Stimulated activated CD4-positive, alpha-beta T cell treated with anti-CD3 and anti-CD28 coated beads, Interleukin-4, amount 100 ng/mL, for 48 hours (primary cell): ENCODE data around the gene CELF2.

ENCODE experiments used
- DNase-seq, 2 donors: peaks; one replicate each; pipeline ENCODE4 v3.0.0-alpha.2; 2020; ENCODE audit warnings: low read depth in 2 of 2

CELF2 gene

DNA sequence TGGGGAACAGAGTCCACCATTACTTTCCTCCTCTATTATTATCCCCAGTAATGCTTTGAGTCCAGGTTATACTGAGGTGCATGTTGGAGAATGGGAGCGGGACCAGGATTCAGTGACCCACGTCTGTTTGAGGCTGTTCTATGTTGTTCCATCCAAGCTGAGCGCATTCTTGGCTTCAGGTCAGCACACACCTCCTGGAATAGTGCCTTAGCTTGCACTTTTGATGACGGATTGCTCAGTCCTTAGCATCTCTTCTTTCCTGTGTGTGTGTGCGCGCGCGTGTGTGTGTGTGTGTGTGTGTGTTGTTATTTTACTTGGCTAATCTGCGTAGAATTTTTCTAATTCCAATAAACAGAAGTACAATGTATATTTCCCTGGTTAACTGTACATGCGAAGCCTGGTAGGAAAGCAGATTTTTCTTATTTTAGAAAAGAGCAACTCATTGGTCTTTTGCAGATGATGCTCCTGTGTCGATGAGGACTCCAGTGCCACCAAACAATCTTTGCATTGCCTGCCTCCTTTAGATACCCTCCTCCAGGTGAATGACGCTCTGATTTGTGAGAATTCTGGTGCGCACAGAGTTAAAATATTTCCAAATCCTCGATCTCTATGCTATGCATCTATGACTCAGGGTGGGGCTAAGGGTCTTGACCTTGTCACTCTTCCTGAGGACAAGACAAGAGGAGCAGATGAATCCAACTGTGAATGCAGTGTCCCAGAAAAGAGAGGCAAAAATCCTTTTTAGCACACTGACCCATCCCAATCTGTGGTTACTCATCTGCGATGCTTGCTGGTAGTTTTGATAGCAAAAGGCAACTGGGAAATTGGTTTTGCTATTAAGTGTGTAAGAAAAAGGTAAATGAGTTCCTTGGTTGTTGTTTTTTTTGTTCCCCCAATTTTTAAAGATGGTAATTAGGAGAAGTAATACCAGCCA lies 13.3 kb upstream of the CELF2 start:
- DNase-seq, result no peak

DNA sequence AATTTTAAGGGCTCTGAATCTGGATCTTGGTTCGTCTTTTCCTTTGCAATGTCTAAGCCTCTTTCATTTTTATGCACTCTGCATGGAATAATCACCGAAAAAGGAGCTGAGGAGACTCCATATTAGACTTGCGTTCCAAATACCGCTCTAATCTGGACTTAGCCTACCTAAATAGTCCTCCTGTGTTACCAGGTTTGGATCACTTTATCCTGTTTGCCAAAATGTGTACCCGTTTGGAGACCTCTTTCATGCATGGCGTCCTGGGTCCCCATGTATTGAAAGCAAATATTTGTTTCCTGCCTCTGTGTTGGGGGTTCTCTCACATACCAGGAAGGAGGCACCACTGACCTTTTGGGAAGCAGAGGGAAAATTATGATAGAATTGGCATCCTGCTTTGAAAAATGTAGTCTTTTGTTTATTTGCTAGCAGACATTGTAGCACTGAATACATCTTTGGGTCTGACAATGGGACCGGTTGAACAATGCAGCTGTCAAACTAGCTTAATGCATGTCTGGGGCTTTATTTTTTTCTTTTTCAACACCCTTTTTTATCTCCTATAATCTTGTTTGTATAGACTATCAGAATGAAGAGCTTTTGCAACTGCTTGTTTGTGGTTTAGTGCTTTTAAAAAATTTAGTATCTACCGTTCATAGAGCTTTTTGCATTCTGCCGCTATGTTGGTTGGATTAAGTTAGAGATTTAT lies 11.8 kb upstream of the CELF2 start:
- no peak for DNase-seq

DNA sequence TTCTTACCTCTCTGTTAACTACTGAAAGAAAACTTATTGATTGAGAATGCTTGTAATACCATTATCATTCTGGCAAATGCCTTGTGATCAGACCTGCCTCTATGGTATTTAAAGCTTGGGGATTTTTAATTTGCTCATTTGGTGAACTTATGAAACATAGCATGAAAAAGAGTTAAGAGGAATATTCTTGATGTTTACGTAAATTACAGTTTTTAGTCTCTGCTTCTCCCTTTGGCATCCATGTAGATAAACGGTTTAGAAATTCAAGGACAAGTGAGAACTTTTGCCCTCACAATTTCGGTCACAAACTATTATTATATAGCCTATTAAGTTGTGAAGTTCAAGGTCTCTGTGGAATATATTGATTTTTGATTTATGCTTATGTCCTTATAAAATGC lies 11.2 kb upstream of the CELF2 start:
- DNase-seq, result no peak

DNA sequence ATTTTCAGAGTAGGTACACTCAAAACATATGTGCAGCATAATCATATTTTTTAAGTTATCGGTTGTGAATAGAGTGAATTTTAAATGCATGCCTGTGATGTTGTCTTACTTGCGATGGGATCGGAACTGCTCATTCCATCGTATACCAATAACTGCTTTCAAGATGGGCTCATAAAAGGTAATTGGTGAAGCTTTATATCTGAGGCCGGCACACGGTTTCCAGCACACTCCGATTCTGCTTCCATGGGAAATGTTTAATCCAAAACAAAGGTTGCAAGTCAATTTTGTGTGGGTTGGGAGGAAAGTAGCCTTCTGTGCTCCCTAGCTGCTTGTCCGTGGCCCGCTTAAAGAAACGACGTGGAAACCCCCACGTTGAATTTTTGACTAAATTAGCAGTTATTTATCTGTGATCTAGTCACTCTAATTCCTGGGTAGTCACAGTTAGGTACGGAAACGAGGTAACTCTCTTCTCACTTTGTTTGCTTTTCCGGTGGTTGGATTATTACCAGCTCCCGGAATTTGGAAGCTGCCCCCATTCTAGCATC lies 10.1 kb upstream of the CELF2 start:
- no peak for DNase-seq

DNA sequence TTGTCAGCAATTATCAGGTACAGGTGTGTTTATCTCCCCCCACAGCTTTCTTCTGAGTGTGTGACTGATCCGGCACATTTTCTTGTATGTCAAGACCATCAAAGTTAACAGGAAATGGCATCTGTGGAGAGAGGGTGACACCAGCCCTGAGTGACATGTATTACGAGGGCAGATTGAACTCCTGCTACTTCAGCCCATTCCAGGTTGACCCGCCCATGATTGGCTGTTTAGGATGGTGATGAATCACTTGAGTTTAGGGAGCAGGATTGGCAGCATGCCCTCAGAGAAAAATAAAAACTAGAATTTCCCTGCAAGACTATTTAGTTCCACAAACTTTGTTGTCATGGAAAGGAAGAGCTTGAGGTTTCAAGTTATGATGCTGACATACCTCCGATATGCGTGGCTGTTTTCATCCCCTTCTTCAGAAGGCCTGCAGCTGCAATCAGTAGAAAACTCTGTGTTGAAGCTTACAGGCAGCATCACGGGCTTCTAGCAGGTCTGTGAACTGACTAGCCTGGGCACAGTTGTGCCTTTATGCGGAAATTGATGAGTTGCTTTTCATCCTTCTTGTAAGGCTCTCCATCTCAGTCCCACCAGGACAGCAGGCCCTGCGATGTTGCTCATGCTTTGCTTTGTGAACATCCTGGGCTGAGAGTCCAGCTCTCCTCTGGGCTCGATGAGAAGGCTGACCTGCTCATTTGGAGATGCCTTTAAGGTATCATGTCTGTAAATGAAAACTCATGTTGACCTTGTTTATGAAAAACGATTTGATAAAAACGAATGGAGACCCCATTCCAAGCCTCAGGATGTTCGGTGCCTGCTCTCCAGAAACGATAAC lies 8.0 kb upstream of the CELF2 start:
- no peak for DNase-seq

DNA sequence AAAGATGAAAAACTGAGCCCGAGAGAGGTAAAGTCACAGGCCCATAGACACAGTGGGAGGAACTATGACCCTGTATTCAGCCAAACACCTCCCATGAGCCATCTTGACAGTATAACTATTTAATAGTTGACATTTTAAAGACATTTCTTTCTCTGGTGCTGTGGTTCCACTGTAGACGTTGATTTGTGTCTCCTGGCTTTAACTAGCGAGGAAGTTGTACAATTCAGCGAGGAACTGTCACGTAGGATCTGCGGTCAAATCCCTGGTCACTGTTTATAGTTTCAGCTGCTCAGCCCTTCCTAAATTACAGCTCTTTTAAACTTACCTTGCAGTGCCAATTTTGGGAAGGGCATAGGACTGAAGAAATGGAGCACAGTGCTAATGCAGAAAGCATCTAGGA lies 7.1 kb upstream of the CELF2 start:
- DNase-seq, result no peak

DNA sequence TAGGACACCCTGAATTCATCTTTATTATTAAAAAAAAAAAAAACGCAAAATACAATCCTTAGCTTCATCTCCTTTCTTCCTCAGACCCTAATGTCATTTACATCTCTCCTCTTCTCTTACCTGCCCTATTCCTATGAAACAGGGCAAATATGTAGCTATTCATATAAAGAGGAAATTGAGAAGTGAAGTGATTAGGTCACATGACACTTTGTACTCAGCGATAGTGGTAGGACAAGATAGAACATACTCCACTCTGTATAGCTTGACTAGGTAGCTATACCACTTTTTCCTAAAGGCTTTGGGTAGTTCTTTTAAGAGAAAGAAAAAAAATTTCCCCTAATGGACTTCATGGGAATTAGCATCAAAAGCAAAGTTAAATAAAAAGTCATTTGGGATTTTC lies 6.2 kb upstream of the CELF2 start:
- no peak for DNase-seq

DNA sequence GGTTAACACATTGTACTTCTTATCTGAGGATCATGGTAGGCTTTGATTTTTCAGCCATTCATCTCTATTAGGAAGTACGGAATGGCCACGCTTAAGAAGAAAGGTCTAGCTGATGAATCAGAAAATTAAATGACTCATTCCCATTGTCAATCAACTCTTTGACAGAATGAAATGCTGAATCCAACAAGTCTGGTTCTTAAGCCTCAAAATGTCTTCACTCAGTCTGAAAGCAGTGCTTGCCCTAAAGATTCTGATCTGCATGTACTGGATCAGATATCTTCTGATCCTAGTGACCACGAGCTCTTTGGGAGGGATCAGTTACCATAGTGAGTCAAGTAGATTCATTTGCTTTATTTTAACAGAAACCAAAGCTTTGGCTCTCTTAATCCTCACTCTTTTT lies 5.7 kb upstream of the CELF2 start:
- DNase-seq, result no peak

DNA sequence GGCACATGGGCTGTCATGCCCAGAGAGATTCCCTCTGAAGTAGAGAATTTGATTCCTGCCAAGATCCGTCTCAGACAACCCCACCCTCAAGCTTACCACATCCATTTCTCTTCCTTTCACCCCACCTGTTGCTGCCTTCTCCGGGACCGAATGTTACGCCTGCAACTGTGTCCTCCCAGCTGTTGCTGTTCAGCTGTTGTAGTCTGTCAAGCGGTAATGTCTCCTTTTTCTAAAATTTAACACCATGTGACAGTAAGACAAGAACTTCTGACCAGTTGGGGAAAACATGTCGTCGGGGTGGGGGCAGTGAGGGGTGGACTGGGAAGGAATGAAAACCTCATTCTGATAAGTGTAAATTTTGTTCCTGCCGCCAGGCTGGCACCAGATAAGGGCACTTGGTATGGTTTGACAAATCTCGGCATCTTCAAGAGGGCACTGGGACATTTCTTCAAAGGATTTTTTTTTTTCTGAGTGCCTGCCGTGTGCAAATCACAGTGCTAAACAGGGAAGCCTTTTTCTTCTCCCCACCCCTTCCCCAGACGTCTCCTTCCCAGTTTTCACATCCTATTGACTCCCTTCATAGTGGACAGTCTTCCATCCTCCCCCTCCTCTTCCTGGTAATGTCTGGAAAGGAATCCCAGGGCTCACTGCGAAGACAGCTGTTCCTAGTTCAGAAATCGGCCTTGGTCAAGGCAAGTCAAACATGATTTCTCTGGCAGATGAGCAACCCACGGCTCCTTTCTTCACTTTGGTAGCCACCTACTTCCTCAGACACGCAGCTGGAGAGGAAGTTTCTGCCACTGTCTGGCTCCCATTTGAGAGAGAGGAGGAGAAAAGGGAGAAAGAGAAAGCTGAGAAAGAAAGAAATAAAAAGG lies 5.0 kb upstream of the CELF2 start:
- no peak for DNase-seq

DNA sequence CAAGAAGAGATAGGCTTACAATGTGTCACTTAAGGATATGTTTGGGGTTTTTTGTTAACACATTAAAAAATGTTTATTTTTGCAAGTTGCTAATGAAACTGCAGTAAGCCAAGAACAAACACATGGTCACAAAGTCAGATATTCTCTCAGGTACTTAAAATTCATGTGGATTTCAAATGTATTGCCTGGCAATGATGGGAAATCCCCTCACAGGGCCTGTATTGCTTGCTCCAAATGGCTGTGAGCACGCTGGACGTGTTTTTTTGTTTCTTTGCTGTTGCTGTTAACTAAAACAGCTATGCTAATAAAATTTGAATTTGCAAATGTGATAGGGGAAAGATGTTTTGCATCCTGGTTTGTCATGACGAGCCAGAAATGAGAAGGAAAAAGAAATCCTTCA lies 3.8 kb upstream of the CELF2 start:
- DNase-seq, result no peak

DNA sequence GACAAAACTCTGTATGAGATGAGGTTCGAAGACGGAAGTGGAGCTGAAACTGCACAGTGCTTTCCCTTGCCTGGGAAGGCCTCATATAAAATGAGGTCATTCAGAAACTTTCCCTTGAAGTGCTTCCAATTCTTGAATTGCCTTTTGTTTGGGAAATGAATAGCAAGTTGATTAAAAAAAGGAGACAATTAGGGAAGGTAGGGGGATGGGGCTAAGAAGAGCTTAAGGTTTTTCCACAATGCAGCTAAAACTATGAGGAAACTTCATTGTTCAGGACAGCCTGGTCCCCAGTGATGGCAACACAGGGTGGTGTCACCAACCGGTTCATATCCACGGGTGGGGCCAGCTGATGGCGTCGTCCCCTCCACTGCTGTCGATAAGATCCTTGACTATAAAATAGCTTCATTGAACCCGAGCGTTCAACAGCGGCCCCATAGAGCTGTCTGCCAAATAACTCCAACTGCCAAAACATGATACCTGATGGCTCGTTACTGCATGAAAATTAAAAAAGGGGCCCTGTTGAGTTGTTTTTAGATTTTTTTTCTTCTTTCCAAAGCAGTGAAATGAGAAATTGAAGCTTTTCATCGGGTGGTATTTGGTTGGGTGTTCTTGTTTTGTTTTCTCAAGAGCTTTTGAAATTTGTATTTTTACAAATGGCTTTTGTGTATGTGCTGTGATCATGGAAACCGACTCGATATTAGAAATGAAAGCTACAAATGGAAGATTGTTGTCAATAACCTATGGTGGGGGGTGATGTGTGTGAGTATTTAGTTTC lies 2.8 kb upstream of the CELF2 start:
- DNase-seq, result no peak

DNA sequence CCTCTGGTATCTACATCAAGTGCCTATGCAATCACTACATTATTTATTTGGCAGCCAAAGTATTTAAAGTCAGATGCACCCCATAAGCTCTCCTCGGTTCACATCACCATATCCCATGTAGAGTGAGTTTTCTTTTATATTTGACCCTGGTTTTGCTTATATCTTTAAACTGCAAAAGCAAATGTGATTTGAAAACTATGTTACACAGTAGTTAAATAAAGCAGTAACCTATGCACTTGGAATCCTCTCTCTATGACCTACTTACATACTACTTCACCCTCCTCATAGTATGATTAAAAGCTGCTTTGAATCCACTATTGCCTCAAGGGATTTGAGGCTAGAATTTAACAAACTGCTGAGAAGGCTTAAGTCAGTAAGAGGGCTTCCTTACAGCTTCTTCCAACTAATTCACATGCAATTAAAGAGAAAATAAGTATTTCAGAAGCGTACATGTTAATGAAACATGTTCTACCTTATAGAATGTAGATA lies 2.2 kb upstream of the CELF2 start:
- no peak for DNase-seq

DNA sequence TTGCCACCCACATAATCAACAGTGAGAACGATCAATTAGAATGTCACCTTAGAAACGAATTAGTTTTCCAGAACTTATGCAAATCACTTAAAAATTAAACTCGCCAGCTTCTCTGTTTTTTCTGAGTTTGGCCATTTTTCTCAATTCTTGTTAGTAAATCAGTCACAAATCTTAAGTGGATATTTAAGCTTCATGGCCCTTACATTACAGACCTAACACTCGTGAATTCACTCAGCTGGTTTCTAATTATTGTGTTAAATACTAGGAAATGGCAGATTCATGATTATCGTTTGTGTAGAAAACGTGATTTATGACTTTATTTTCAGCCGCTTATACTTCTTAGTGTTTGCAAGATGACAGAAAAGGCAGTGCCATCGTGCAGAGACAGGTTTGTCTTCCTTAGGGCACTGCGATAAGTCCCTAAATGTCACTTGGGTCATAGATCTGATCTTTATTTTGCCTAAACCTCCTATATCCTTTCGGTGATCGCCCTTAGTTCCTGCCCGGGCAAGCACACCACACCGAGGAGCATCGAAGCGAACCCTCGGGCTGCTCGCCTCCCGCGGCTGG lies 587 bp upstream of the CELF2 start:
- DNase-seq, result no peak

DNA sequence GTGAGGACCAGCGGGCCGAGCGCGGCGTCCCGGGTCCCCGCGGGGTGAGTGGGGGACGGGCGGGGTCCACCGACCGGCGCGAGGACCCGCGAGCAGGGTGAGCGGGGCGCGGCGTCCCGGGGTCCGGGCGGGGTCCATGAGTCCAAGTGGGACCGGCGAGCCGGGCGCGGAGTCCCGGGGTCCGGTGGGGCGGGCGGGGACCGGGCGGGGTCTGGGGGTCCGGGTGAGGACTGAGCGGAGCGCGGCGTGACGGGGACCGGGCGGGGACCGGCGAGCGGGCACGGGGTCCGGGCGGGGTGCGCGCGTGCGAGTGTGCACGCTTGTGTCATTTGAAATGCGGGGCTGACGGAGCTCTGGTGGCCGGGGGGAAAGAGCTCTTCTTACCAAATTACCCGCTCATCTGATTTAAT lies 765 bp downstream of the CELF2 start:
- no peak for DNase-seq

DNA sequence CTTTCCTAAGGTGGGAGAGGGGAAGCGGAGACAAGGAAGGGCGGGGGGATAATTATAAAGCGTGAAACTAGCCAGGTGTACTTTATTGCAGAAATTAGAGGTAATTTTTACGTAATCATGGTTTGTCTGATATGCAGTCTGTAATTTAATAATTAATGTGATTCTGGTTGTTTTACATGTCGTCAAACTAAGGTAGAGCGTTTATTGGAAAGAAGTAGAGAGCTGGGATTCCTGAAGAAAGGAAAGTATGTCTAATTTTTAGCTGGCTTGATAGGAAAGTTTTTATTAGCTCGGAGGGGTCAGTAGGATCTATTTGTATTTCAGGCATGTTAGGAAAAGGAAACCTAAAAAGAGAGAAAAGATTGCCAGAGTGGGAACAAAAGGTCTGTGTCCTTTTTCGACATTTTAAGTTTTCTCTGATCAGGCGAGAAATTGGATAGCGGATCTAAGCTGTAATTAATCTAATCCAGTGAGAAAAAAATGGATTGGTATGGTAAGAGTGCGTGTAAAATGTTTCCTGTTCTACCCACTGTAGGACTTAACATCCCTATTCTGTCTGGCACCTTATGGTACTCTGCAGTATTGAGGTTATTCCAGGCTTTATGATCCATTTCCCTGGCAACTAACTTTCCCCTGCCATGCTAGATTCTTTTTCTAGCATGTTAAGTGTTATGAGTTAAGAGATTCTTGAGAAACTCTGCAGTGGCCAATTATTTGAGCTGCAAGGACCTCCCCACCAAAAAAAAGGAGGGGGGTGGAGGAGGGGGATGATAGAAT lies 1.4 kb downstream of the CELF2 start:
- no peak for DNase-seq

DNA sequence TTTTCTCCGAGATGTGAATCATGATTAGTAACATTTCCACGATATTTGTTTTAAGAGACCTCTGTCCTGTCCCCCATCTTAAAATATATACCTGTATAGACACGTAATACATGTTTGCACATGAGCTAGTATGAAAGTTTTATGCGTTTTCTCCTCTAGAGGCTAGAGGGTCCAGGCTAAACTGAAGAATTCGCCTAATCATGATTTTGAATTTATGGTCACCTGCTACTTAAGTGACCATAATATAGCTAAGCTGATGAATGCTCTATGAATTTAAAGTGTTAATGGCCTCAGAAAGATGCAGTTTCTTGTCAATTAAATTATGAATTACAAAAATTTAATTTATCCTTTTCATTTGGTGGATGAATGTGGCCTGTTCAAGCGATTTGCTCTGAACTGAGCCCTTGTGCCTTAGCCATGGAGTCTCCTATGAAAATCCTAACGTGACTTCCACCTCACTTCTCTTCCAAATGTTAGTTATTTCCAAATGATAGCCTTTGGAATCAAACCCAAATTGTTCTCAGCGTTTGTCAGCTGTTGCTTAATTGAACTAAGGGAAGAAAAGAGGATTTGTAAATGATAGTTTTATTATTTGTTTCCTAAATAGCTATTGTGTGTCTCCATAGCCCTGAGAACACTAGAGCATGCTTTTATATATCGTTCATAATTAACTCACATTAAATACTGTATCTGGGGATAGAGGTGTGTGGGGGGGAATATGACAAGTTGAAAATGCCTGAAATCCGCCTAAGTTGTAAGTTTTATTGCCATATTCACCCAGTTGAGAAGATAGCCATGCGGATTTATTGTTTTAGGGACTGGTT lies 2.3 kb downstream of the CELF2 start:
- no peak for DNase-seq

DNA sequence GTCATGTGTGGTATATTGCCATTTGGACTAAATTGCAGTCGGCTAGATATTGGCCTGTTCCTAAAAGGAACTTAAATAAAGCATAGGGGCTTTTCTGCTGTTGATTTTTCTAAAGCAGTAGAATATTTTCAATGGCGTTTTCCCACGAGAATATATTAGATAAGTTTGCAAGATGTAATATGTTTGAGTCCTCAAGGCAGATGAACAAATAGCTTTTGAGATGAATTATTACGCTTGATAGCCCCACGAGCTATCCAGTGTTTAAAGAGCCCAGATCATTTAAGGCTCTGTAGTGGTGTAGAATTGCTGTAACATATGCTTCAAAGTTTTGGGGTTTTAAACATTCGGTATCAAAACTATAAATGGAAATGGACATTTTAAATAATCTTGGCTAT lies 2.9 kb downstream of the CELF2 start:
- DNase-seq, result no peak

DNA sequence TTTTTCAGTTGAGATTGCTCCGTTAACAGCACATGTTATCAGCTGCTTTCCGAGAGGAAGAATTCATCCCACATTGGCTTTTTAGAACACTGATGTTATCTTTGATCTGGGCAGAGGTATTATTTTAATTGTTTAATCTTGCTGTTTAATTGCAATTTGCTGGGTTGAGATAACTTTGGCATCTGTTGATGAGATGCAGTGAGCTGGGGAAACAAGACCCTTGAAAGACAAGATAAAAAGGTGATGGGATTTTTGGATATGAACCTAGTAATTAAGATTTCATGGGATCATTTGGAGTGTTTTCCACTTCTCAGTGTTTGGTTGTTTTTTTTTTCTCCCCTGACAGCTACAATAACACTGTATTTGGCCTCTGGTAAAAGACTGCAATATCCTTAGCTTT lies 4.5 kb downstream of the CELF2 start:
- DNase-seq, result no peak
